GM21717 (cell line): ENCODE measurements around the gene RAI14.
"Not testable (repeated sequence)": the region's sequence is repeated elsewhere in the genome, so short reads cannot be mapped to it uniquely, and the experiment has no call there.

Experiments used
- ATAC-seq: cut with Tn5 transposase; IDR thresholded peaks from one replicate; pipeline ENCODE4 v1.9.1; 2021; ENCODE audit warnings: mild to moderate bottlenecking, moderate library complexity; ENCODE audit not compliant: unreplicated experiment

Gene RAI14

GRCh38 chr5:34697308-34698108 is 41.4 kb downstream of the RAI14 start:
- ATAC-seq, result no peak

GRCh38 chr5:34698109-34698419 is 41.9 kb downstream of the RAI14 start:
- ATAC-seq, result no peak

DNA sequence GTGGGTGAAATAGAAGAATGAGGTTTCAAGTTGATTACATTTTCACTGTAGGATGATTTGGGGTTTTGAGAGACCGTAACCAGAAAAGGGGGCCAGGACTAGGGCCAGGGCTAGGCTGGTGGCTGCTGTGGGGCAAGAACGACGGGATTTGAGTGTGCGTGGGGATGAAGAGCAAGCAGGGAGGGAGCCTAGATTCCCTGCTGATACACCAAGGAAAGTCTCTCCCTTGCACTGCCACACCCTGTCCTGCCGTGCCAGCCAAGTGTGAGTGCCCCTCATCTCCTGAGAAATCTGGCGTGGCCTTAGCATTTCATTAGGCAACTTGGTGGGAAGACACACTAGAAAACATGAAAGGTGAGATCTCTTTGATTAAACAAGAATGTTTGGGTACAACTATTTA is 42.6 kb downstream of the RAI14 start:
- ATAC-seq, result no peak

- ATAC-seq, result no peak
Observed at GRCh38 chr5:34699155-34700077, 43.3 kb downstream of the RAI14 start.

DNA sequence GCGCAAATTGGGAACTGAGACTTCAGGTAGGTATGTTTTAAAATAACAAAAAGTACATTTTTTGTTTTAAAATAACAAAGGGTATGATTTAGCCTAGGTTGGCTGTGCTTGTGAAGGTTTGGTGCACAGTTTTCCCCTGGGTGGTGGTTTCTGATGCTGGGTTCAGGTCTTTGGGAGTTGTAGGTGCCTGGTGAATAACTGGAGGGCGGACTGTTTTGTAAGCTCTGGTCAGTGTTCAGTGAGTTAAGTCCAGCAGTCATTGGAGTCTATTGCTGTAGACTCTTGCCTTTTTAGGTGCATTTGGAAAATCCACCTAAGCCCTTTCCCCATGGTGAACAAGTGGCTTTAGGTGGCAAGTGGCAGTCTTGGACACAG is 43.9 kb downstream of the RAI14 start:
- ATAC-seq, result no peak

- ATAC-seq, result not testable (repeated sequence)
Observed at GRCh38 chr5:34701442-34701841, 45.3 kb downstream of the RAI14 start.

DNA sequence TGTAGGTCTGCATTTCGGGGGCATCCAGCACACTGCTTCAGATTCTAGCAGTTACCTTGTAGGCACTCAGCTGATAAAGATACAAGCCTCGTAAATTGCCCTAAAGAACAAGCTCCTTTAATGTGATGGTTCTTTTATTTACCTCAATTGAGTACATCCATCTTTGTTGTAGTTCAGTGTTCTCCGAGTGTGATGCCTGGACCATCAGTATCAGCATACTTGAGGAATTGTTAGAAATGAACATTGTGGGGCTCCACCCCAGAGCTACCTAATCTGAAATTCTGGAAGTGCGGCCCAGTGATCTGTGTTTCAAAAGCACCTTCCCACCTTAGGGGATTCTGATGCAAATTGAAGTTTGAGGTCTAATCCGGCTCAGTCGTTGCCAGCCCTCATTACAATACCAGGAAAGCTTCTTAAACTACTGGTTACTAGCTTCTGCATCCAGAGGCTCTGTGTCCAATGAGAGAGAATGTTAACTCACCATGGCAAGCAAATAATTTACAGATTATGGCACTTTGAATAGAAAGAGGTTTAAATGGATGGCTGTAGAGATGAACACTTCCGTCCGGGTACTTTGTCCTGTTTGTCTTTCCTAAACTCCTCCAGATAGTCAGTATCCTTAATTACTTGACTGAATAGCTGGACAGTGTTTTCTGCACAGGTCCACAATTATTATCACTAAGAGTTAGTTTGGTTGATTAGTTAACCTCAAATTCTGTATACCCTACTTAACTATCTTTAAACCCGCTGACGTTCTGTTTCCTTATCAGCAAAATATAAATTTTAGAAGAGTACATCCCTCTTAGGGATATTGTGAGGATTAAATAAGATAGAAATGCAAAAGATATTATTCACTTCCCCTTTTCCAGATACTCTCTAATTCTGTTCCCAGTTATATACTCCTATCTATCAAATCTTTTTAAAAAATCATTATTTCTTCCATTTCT is 47.9 kb downstream of the RAI14 start:
- ATAC-seq, result no peak

GRCh38 chr5:34706084-34706483 is 50.0 kb downstream of the RAI14 start:
- ATAC-seq, result no peak

- ATAC-seq, result no peak
Observed at GRCh38 chr5:34707451-34708107, 51.5 kb downstream of the RAI14 start.

DNA sequence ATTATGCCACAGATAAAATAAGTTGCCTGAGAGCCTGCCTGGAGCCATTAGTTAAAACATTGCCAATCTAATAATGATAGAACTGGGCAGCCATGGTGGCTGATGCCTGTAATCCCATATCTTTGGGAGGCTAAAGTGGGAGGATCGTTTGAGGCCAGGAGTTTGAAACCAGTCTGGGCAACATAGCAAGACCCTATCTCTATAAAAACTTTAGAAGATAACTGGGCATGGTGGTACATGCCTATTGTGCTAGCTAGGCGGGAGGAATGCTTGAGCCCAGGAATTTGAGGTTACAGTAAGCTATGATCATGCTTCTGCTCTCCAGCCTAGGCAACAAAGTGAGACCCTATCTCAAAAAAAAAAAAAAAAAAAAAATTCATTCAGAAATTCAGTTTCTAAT is 52.6 kb downstream of the RAI14 start:
- no peak for ATAC-seq

DNA sequence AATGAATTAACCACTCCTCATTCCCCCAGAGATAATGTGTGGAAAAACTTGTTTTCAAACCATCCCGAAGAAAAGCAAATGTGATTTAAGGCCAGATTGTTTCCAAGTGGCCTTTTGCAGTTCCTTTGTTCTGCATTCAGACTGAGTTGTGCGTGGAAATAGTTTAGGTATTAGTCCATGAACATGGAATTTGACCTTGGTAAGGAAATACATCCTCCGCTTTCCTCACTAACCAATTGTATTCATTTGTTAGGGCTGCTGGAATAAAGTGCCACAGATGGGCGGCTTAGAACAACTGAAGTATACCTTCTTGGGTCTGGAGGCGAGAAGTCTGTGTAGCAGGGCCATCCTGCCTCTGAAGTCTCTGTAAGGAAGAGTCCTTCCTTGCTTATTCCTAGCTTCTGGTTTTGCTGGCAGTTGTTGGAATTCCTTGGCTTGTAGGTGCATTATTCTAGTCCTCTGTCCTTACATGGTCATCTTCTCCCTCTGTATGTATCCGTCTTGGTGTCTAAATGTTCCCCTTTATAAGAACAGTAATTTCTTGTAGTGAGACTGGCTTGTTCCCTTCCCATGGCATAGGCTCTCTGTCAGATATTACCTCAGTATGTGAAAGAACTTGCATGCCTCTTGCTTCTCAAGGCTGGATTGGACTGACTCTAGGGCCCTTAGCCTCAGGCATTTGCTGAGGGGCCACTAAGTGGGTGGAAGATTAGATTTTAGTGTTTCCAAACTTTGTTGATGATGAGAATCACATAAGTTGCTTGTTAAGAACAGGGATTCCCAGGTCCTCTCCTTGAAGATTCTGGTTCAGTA is 53.9 kb downstream of the RAI14 start:
- ATAC-seq, result no peak

DNA sequence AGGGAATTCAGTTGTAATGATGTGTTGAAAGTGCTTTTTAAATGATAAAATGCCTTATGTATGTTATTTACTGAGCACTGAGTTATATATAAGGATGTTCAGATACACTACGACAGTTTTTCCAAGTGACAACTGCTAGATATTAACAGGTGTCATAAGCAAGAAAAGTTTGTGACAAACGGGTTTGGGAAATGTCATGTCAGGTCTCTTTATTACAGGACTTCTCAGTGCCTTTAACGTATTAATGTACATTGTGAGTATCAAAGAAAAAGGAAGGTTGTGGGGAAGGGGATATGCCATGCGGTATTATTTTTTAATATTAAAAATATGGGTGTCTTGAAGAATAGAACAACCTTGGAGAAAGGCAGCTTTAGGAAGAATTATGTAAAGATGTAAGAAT is 56.4 kb downstream of the RAI14 start:
- ATAC-seq, result no peak

DNA sequence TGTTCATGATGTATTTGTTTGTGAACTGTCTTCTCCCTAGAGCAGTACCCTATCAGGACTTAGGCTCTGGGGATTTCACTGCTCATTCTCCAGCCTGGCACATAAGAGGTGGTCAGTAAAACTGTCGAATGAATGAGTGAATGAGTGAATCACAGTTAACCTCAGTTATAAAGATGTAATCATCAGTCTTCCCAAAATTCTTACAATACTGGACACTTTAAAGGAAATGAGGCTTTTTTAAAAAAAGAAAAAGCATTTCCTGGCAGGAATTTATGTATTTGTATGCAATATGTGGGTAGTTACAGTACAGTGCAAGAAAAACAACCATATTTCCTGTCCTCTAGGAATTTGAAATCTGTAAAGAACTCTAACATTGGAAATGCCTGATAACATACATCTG is 59.6 kb downstream of the RAI14 start:
- no peak for ATAC-seq

GRCh38 chr5:34716986-34717385 is 60.9 kb downstream of the RAI14 start:
- ATAC-seq, result no peak

- ATAC-seq, result no peak
Observed at GRCh38 chr5:34717426-34718327, 61.5 kb downstream of the RAI14 start.

GRCh38 chr5:34718516-34718915 is 62.4 kb downstream of the RAI14 start:
- ATAC-seq, result no peak

DNA sequence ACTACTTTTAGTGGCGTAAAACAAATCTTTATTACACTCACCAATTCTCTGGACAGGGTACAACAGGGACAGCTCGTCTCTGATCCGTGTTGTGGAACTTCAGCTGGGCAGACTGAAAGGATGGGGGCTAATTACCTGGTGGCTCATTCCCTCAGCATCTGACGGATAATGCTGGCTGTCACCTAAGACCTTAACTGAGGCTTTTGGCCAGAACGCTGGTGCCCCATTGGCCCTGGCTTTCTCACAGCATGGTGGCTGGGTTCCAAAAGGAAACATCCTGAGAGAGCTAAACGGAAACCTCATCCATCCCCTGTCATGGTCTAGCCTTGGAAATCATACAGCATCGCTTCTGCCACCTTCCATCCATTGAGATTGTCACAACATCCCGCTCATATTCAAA is 62.9 kb downstream of the RAI14 start:
- ATAC-seq, result no peak

GRCh38 chr5:34721327-34721726 is 65.2 kb downstream of the RAI14 start:
- no peak for ATAC-seq

DNA sequence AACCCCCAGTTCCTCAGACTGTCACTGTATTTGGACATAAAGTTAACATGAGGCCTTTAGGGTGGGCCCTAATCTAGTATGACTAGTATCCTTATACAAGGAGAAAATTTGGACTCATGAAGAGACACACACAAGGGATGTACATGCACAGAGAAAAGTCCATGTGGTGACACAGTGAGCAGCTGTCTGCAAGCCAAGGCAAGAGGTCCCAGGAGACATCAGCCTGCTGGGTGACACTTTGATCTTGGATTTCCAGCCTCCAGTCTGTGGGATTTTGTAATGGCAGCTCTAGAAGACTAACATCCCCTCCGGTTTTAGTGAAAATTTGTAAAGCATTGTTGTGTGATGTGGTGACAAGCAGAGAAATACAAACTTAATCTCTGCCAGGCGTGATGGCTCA is 66.1 kb downstream of the RAI14 start:
- ATAC-seq, result no peak
